EL (cell line): ENCODE measurements around the gene RBM14.
"Not testable (repeated sequence)": the region's sequence is repeated elsewhere in the genome, so short reads cannot be mapped to it uniquely, and the experiment has no call there.

Experiments
- DNase-seq: peaks from one replicate; pipeline ENCODE4 v3.0.0-alpha.2; 2016

Gene RBM14, protein sequence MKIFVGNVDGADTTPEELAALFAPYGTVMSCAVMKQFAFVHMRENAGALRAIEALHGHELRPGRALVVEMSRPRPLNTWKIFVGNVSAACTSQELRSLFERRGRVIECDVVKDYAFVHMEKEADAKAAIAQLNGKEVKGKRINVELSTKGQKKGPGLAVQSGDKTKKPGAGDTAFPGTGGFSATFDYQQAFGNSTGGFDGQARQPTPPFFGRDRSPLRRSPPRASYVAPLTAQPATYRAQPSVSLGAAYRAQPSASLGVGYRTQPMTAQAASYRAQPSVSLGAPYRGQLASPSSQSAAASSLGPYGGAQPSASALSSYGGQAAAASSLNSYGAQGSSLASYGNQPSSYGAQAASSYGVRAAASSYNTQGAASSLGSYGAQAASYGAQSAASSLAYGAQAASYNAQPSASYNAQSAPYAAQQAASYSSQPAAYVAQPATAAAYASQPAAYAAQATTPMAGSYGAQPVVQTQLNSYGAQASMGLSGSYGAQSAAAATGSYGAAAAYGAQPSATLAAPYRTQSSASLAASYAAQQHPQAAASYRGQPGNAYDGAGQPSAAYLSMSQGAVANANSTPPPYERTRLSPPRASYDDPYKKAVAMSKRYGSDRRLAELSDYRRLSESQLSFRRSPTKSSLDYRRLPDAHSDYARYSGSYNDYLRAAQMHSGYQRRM

DNA sequence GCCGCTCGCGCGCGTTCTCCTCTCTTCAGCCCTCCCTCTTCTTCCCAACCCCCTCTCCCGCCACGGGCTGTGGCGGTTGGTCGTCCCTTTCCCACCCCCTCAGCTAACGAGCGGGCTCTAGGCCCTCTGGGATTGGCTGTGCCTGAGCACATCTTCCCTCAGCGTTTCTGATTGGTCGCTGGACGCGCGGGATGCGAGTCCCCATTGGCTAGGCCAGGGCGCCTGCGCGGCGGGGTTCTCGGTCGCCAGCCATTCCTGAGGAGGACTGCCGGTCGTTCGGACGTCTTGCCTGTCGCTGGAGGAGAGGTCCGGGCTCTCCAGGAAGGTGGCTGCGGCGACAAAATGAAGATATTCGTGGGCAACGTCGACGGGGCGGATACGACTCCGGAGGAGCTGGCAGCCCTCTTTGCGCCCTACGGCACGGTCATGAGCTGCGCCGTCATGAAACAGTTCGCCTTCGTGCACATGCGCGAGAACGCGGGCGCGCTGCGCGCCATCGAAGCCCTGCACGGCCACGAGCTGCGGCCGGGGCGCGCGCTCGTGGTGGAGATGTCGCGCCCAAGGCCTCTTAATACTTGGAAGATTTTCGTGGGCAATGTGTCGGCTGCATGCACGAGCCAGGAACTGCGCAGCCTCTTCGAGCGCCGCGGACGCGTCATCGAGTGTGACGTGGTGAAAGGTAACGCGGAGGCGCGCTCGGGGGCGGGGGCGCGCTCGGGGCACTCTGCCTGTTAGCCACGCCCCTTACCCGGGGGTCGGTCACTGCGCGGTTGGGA is at the start of gene RBM14:
Gene RBM14, plus strand, starts transcription at position 252 of the 776 bp plus-strand sequence. Its CDS starts 91 bp downstream, at position 343.
- DNase-seq = peak; percentile 100

DNA sequence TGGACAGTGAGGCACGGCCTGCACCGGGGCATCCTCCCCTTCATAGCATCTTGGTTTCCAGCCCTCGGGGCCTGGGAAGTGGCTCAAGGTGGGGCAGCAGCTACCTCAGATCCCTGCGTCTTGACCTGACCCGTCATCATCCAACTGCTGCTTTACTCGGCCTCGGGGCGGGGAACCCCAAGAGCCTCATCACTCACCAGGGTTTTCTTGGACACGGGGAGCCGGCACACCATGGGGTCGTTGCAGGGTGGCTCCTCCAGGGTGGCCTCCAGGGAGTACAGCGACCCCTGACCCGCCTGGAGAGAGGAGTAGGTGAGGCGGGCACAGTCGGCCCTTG is 48.7 kb upstream of the RBM14 start:
- DNase-seq = no peak

DNA sequence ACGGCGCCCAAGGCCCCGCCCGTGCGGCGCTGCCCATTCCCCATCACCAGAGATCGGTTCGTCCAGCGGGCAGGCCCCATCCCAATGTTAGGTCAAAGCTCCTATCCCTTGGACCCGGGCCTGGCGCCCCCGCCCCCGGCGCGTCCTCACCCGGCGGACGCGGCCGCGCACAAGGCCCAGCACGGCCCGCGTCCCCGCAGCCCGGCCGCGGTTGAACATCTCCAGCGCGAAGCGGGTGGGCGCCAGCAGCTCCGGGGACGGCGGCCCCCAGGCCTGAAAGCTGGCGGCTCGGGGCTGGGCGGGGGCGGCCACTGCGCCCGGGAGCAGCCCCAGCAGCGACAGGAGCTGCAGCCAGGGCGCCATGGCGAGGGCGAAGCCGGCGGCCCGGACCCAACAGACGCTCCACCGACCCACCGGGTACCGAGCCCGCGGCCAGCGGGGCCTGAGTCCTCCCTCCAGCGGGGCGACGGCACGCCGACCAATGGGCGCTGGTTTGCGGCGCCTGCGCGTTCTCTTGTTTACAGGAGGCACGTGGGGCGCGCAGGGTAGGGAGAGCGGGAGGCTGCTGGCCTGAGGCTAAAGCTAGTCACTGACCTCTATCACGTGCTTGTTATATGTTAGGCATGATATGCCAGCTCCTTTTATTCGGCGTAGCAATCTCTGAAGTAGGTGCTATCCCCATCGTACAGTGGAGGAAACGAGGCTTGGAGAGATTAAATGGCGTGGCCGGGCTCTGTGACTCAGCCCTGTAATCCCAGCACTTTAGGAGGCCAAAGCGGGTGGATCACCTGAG is 48.1 kb upstream of the RBM14 start, which contains the start of gene CTSF:
Gene CTSF, minus strand, starts transcription at position 483 of the 793 bp plus-strand sequence. Its CDS starts 120 bp downstream, at position 363.
- DNase-seq = peak; percentile 82

DNA sequence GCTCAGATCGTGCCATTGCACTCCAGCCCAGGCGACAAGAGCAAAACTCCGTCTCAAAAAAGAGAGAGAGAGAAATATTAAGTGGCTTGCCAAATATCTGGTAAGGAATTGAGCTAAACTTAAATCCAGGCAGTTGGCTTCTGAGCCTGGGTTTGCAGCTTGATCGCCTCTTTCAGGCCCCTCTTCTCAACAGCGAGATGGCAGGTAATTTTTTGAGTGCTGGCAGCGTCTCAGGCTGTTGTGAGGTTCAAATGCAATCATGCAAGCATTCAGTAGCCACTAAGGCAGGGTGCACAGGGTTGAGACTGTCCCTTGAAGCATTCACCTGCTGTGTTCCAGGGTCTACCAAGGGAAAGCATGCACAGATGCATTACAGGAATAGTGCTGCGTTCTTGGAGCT is 47.4 kb upstream of the RBM14 start:
- DNase-seq = no peak

DNA sequence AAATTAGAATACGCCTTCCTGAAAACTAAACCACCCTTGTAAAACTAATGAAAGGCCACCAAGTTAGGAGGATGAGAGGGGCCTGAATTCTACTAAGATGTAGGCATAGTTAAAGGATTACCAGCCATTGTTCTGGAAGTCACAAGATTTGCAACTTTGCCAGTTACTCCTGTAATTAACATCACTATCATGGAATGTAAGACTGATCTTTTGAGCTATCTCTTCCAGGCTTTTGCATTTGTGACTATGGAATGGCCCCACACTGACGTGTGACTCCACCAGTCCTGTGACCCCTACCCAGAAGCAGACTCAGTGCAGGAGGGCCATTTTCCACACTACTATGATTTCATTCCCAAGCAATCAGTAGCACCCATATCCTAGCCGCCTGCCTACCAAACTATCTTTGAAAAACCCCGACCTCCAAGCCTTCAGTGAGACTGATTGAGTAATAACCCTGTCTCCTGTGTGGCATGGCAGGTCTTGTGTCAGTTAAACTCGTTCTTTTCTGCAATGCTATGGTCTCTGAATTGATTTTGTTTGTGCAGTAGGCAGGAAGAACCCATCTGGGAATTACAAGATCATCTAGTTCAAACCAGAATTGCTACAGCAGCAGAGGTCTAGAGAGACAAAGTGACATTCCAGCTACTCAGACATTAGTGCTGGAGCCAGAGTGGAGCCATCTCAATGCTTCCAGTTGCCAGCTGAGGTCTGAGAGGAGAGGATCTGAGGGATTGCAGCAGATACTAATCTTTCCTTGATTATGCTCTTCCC is 46.2 kb upstream of the RBM14 start:
- DNase-seq = no peak

DNA sequence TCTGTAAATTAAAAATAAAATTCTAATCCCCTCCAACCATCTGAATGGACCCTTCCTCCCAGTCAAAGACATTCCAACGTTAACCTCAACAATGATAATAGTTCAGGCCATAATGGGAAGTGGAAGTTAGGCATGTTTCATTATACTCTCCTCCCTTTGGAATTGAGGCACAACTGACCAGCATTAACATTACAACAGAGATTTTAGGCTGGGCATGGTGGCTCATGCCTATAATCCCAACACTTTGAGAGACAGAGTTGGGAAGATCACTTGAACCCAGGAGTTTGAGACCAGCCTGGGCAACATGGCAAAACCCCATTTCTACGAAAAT is 45.6 kb upstream of the RBM14 start:
- no peak for DNase-seq

DNA sequence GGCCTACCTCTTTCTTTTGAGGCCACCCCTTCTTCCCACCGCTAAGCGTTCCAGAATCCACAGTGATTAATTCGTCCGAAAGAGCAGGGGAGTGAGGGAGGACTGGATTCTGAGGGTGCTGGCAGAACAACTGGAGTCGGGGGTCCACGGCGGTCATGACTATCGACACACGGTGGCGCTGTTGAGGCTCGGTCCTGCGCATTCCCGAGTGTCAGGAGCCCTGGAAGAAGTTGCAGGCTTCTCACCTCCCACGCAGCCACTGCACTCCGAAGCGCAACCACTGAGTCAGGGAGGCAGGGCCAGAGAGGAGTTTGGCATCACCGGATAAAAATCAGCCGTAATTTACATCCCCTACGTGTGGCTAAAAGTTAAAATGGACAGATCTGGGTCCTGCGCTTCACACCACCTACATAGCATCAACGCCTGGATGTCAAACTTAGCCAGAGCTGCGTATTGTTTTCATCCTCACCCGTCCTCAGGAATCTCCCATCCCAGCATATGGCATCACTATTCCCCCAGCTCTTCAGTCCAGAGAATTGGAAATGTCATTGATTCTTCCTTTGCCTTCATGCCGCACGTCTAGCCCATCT is 37.3 kb upstream of the RBM14 start:
- DNase-seq = peak; percentile 72

DNA sequence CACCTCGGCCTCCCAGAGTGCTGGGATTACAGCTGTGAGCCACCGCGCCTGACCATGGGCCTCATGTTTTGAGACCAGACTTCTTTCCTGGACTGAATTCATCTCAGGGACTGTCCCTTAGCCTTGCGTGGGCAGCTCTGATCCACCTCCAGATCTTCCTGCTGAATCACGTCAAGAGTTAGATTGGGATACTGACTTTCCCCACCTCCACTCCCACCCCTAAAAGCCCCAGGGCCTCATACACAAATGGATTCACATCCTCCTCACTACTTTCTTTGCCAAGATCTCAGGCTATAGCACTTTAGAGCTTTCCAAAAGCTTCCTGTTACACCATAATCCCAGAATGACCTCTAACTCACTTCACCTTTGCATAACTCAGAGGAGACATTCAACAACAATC is 35.6 kb upstream of the RBM14 start:
- no peak for DNase-seq

DNA sequence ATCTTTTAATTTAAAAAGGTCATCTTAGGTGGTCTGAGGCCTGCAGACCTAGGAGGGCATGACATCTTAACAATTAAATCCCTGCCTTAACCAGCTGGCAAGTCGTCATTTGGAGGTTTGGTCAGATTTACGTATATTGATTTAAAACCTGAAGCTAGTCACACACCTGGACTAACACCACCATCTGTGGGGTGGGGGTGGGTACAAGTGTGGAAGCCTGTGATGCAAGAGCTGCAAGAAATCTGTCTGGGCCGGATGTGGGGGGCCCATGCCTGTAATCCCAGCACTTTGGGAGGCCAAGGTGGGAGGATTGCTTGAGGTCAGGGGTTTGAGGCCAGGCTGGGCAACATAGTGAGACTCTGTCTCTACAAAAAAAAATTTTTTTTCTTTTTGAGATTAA is 35.2 kb upstream of the RBM14 start:
- DNase-seq = no peak

DNA sequence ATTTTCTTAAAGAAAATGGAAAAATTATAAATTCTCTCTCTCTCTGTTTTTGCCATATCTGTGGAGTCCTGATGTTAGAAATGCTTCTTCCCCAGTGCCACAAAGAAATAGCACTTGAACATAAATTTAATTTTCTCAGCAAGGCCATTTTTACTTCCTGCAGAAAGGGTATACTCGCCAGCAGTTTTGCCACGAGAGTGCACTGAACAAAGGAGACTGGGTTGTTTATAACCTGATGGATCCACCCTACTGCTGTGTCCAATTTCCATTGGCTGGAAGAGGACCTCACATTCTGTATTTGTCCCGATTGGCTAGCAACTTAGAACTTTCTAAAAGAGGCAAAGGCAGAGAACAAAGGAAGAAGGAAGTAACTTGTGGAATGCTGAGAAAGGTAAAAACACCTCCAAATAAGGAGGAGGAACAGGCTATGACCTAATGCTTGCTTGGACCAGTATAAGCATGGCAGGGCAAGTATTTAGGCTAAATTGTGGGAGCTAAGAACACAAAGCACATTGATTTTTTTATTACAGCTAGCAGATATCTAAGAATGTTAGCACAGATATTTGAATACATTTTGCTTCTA is 33.8 kb upstream of the RBM14 start:
- not testable (repeated sequence) for DNase-seq

DNA sequence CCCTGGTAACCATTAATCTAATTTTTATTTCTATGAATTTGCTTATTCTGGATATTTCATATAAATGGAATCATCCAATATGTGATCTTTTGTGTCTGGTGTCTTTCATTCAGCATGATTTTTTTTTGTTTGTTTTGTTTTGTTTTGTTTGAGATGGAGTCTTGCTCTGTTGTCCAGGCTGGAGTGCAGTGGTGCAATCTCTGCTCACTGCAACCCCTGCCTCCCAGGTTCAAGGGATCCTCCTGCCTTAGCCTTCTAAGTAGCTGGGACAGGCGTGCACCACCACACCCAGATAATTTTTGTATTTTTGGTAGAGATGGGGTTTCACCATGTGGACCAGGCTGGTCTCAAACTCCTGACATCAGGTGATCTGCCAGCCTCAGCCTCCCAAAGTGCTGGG is 31.0 kb upstream of the RBM14 start:
- DNase-seq = not testable (repeated sequence)

DNA sequence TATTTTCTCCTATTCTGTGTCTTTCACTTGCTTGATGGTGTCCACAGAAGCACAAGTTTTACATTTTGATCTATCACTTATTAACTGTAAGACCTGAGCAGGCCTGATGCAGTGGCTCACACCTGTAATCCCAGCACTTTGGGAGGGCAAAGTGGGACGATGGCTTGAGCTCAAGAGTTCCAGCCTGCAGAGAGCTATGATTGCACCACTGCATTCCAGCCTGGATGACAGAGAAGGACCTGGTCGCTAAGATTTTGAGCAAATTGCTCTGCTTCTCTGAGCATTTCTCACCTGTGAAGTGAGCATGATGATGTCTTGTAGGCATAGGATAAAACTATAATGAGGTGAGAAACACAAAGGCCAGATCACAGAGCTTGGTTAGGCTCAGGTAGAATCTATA is 30.3 kb upstream of the RBM14 start:
- no peak for DNase-seq

DNA sequence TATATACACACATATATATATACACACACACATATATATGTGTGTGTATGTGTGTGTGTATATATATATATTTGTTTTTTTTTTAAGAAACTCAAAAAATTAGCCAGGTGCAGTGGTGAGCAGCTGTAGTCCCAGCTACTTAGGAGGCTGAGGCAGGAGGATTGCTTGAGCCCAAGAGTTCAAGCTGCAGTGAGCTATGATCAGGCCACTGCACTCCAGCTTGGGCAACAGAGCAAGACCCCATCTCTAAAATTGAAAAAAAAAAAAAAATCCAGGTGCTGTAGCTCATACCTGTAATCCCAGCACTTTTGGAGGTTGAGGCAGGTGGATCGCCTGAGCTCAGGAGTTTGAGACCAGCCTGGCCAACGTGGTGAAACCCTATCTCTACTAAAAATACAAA is 27.1 kb upstream of the RBM14 start:
- DNase-seq = not testable (repeated sequence)

DNA sequence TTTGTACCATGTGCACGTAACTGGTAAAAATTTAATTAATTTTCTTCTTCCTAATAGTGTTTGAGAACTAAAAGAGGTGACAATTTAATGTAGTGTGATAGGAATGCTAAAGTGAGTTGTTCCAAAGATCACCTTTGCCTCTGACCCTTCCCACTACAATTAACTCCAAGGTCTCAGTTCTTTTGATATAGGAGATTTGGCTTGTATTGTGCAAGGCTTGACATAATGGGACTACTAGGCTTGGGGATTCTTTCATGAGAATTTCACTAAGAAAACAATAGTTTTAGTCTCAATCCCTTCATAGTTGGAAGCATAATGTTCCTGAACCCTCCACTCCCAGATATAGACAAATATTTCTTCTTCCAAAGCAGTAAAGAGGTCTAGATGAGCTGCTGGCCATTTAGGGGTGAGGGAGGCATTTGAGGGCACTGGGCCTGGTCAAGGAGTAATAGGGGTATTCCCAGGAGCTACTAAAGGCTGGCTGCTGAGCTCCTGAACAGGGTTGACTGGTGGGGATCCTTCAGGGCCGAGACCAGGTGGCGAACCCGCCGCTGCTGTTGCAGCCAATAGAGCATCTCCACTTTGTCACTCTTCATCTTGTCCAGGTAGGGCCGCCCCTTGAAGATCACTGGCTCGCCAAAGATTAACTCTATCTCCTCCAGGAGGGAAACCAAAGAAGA is 26.3 kb upstream of the RBM14 start:
- DNase-seq = no peak

DNA sequence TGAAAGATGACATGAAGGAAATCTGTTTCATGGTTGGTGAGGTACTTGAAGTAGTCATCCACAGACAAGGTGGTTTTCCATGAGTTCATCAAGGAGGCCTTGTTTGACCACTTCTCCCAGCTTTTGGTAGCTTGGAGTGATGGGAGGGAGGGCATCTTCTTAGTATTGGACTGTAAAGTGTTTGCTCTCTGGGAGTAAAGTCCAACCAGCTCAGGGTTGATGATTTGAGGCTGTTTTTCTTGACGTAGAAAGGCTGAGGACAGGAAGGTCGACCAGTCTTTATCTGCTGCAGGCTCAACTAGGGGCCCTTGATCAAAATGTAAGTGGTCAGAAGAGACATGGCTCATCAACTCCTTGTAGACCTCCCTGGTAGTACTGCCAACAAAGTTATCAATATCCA is 25.3 kb upstream of the RBM14 start:
- no peak for DNase-seq

DNA sequence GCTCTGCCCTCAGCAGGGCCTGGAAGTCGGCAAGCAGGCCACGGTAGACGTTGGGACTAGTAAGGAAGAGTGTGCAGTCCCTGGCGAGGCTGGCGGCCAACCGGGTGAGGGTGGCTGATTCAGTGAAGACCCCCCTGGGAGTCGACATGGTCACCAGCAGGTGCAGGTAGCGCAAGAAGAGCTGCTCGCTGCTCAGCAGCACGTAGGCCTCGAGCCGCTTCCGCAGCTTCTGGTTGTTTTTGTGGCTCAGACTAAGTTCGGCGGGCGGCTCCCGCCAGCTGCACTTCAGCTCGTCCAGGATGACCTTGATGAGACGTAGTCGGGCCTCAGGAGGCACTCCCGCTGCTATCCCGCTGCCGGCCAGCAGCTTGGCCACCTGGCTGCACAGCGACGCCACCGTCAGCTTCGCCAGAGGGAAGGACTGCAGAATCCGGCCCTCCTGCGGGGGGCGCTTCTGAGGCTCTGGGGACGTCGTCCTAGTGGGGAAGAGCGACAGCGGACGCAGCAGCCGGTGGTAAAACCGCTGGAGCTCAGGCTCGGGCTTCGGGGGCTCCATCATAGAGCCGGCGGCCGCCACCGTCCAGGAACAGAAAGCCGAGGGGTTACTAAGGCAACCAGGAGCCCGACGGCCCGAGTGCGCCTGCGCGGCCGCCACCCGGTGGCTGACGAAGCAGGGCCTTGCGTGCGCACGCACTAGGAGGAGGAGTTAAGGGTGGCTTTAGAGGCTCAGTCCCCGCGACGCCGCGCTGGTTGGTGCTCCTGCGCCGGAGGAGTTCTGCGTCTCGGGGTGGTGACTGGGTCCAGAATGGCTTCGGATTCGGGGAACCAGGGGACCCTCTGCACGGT is 23.8 kb upstream of the RBM14 start, which contains the start of the genes CCDC87 and CCS:
Gene CCDC87, minus strand, starts transcription at position 607 of the 846 bp plus-strand sequence. Its CDS starts 48 bp downstream, at position 559.
Gene CCS, plus strand, starts transcription at position 729 of the 846 bp plus-strand sequence. Its CDS starts 77 bp downstream, at position 806.
- peak; percentile 95 for DNase-seq

DNA sequence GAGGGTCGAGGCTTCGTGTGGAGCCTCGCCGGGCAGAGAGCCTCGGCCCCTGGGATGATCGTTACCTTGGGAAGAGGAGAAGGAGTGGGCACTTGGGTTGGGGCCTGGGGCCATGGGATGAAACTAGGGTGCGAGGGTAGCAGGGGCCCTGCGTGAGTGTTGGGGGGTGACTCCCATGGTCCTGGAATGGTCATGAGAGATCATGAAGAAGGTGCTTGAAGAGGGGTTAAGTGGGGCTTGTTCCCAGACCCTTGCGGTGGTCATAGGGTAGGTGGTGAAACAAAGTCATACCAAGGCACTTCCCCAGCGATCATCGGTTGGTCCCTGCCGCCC is 23.2 kb upstream of the RBM14 start:
- DNase-seq = no peak

DNA sequence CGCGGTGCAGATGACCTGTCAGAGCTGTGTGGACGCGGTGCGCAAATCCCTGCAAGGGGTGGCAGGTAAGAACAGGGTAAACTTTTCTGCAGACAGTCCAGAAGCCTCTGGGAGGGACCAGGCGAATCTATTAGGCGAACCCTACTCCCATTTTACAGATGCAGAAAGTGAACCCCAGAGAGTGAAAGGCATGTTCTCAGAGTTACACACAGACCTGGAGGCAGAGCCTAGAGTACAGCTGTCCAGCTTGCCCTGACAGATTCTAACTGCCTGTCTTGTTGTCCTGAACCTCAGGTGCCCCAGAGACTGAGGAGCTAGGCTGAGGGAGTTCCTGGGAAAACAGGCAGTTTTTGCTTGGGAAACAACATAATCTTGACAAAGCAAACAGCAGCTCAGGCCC is 22.8 kb upstream of the RBM14 start:
- DNase-seq = no peak

DNA sequence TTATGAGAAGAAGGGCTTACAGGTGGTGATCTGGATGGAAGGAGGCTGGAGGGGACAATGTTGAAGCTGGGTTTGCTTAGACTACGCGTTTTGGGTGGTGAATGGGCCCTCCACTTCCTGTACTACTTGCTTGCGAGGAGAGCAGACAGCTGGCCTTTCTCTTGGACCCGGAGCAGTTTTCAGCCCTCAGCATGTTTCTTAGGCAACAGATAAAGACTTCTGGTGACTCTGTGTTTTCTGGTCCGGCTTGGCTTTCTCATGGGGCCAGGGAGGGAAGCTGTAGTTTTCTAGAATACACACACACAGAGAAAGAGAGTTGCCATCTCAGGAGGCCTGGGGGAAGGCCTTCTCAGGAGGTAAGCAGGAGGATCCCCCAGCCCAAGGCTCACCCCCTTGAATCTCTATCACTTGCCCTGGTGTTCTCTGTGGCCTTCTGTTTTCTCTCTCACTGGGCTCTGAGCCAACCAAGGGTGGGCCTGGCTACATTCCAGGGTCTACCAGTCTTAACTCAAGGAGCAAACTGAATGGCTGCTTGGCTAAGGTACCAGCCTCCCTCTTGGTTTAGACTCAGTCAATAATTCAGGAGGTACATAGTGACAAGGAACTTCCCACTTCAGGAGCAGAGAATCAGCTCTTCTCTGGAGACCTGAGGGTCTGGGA is 21.1 kb upstream of the RBM14 start:
- DNase-seq = no peak
